Activated CD4-positive, alpha-beta T cell treated with anti-CD3 and anti-CD28 coated beads, Interleukin-2, Interleukin-6, amounts not matched to agents 100 ng/mL and 50 ng/mL, durations not matched to agents 16 hours and 8 hours (primary cell): ENCODE data around the gene NR5A2.
A peak's percentile ranks its signal among the peaks of the same experiment; 100 is the strongest.

Experiments used
- DNase-seq: peaks from one replicate; pipeline ENCODE4 v3.0.0-alpha.2; 2020

NR5A2 gene

GRCh38 chr1:200128944-200129879, 101.7 kb downstream of the NR5A2 start:
- peak; percentile 50 for DNase-seq

DNA sequence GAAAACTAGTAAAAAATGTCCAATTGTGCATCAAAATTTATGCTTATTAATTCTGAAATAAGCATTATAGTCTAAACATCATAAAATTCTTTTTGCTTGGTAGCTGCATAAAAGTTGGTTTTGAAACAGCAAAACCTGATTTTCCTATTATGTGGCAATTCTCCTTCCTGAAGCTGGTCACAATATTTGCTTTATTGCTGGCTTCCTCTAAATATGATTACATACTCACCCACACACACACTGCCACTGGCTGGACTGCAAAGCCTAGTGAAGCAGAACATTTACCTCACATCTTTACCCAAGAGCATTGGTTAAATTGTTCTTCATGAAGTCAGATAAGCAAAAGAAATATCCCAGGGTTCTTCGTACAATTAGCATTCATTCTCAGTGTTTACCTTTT, 103.0 kb downstream of the NR5A2 start:
- DNase-seq: no peak

DNA sequence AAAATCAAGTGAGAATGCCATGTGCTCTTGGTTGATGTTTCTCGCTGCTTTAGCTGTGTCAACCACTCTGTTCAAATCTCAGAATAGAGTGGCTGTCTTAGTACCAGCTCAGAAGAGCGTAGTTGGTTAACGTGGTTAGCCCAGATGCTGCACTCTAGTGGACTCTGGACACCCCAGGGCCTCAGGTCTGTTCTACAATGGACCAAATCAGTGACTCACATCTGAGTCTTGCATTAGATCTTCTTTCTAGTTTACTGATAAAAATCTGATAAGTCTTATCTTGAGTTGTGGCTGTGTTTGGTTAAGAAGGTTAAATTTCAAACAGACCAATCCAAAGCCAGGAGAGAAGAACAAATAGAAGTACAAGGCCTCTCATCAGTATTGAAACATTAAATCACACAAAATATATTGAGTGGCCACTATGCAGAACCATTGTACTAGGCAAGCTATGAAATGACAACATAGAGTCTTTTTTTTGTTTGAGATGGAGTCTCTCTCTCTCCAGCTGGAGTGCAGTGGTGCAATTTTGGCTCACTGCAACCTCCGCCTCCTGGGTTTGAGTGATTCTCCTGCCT, 104.1 kb downstream of the NR5A2 start:
- DNase-seq: no peak

DNA sequence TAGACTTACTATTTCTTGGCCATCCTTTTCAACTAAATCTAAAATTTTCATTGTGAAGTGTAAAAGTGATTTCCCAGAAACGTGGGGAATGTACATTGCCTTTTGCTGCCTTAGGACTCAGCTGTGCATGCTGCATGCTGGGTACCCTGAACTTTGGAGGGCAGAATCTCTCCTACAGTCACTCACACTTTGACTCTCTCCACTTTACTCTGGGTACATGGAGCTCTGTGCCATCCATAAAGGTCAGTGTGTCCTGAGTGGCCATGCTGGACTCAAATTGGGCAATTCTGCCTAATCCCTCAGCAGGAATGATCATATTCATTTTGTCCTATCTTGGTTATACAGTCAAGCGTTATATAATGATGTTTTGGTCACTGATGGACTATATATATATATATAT, 105.6 kb downstream of the NR5A2 start:
- DNase-seq: no peak

DNA sequence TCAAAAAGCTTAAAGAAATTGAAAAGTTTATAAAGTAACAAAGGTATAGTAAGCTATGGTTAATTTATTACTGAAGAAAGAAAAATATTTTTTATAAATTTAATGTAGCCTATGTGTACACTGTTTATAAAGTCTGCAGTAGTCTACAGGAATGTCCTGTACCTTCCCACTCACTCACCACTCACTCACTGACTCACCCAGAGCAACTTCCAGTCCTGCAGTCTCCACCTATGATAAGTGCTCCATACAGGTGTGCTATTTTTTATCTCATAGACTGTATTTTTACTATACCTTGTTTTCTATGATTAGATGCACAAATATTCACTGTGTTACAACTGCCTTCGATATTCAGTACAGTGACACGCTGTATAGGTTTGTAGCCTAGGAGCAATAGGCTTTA, 106.6 kb downstream of the NR5A2 start:
- DNase-seq: no peak

DNA sequence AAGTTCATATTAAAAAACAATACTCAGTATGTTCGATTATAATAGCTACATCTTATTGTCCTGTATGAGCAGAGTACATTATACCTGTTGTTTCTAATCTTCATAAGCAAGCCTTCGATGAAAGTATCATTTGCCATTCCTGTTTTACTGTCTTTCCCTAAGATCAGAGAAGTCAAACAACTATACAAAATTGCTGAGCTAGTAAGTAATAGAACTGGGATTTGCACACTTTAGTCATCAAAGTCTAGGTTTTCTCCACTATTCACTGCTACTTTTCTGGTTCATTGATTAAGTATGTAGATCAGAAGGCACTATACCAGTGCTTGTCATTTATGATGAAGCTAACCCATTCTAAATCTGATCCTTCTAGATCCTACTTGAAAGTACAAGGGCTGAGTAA, 108.9 kb downstream of the NR5A2 start:
- DNase-seq: no peak

DNA sequence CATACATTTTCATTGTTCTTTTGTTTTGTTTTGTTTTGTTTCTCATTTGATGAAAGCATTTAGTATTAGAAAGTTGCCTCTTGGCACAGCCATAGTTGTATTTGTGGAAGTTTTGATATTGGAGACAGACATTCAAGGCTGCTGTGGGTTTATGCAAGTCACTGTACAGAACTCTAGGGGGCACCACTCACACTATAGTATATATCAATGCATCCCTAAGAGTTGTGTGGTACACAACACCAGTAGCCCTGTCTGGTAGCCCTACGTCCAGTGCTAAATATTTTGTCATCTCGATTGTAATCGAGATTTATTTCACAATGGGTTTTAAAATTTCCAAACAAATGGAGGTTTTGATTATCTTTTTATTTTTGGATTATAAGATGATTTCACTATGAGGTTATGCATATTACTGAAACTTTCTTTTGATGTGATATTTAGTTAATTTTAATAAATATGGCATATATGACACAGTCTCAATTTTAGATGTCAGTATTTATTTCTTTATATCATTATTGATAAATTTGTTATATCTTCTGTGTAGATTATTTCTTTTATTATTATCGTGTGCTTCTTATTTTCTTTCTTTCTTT, 112.2 kb downstream of the NR5A2 start:
- DNase-seq: peak; percentile 64

DNA sequence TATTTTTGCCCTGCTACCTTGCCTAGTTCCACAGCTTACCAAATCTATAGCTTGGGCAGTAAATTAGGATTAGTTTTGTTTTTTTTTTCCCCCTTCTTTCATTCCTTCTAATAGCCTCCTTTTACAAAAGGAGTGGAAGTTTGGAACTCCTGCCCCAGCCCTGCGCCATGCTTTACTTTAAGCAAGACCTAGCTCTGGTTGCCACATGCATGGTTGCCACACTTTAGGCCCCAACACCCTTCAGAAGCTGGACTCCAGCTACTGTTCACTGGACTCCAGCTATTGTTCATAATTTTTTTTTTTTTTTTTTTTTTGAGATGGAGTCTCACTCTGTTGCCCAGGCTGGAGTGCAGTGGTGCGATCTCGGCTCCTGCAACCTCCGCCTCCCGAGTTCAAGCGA, 115.8 kb downstream of the NR5A2 start:
- no peak for DNase-seq

GRCh38 chr1:200146100-200146499, 118.6 kb downstream of the NR5A2 start:
- DNase-seq: no peak

GRCh38 chr1:200147094-200147493, 119.6 kb downstream of the NR5A2 start:
- DNase-seq: no peak

- DNase-seq: no peak
Measured at GRCh38 chr1:200147742-200148141, 120.2 kb downstream of the NR5A2 start.

DNA sequence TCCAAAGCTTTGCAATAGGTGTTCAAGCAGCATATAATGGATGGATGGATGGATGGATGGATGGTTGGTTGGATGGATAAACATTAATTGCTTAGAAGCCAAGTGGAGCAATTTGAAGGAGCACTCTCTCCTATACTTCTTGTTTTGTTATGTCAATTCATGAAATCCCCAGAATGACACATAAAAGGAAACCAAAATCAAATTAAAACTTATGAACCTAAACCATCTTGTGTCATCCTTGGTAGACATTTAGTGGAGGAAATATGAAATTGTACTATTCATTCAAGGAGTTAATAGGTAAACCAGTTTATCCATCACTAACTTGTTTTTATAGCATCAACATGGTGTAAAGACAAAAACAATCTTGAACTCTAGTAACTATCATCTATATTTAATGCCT, 122.5 kb downstream of the NR5A2 start:
- no peak for DNase-seq

DNA sequence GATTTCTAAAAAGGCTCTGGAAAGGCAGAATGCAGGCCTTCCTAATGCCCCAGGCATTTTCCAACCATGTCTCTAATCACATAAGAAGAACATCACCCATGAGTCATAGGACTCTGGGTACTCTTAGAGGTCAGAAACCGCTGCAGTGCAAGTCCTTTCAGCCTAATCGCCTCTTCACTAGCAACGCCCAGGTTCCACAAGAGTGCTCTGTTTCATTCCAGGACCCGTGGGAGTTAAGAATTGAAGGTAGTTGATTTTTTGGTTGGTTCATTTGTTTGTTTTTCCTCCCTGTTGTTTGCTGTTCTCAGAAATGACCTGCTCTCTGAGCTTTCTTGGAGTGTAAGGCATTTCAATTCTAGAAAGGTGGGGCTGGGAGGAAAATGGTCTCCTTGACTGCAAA, 123.2 kb downstream of the NR5A2 start:
- DNase-seq: peak; percentile 45

DNA sequence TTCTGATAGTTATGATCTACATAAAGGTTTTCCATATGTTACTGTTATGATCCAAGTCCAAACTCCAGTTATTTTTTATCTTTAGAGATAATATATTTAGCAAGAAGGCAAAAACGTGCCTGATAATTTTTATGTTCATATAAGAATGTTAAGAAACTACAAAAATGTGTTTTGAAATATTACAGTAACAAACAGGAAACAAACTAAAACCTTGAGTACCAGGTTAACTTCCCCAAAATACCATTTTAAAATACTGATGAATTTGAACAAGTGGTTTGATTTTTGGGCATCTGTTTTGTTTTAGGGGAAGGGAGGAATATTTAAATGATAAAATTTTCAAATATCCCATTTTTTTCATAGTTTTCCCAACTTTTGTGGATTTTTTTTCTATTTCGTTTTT, 124.8 kb downstream of the NR5A2 start:
- no peak for DNase-seq

- DNase-seq: peak; percentile 82
Measured at GRCh38 chr1:200153277-200154055, 126.0 kb downstream of the NR5A2 start.

GRCh38 chr1:200154069-200154767, 126.7 kb downstream of the NR5A2 start:
- DNase-seq: peak; percentile 85

DNA sequence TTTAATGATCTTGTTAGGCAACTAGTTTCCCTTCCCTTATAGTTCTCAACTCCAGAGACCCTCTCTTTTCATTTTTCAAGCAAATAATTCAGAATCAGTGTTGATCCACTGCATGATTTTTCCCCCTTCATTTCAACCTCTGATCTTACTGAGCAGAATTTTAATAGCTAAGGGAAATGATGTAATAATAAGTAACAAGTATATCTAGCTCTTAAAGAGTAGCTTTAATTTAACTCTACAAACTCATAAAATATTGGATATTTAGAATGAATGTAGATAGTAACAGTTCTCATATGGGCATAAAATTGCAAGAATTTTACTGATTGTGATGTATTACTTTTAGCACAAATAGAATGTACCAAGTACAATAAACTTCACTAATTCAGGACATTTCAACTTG, 130.2 kb downstream of the NR5A2 start:
- DNase-seq: no peak

GRCh38 chr1:200161801-200162200, 134.3 kb downstream of the NR5A2 start:
- no peak for DNase-seq

- no peak for DNase-seq
Measured at GRCh38 chr1:200162258-200162657, 134.7 kb downstream of the NR5A2 start.

GRCh38 chr1:200162877-200163276, 135.4 kb downstream of the NR5A2 start:
- DNase-seq: no peak

DNA sequence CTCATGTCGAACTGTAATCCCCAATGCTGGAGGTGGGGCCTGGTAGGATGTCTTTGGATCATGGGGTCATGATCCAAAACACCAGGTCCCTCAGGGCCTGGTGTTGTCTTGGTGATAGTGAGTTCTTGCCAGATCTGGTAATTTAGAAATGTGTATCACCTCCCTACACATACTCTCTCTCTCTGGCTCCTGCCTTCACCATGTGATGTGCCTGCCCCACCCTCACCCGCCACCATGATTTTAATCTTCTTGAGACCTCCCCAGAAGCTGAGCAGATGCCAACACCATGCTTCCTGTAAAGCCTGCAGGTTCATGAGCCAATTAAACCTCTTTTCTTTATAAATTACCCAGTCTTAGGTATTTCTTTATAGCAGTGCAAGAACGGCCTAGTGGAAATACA, 136.4 kb downstream of the NR5A2 start:
- DNase-seq: no peak

- DNase-seq: no peak
Measured at GRCh38 chr1:200165493-200166220, 138.1 kb downstream of the NR5A2 start.
